HG03039 (cell line): ENCODE measurements around the gene CALCOCO2.
A peak's percentile ranks its signal among the peaks of the same experiment; 100 is the strongest.
"Not testable (repeated sequence)": the region's sequence is repeated elsewhere in the genome, so short reads cannot be mapped to it uniquely, and the experiment has no call there.

Experiments used
- ATAC-seq: cut with Tn5 transposase; IDR thresholded peaks from one replicate; pipeline ENCODE4 v1.9.1; 2021; ENCODE audit warnings: mild to moderate bottlenecking, moderate library complexity; ENCODE audit not compliant: unreplicated experiment

CALCOCO2 gene

DNA sequence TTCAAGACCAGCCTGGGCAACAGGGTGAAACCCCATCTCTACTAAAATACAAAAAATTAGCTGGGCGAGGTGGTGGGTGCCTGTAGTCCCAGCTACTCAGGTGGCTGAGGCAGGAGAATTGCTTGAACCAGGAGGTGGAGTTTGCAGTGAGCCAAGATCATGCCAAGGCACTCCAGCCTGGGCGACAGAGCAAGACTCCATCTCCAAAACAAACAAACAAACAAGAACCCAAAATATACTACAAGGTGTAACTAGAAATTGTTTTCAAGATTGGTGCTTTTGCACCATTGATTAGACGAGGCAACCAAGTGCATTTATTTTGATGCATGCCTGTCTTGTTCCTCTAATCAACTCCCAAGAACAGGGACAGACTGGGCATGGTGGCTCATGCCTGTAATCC lies 41.6 kb downstream of the CALCOCO2 start:
- not testable (repeated sequence) for ATAC-seq

DNA sequence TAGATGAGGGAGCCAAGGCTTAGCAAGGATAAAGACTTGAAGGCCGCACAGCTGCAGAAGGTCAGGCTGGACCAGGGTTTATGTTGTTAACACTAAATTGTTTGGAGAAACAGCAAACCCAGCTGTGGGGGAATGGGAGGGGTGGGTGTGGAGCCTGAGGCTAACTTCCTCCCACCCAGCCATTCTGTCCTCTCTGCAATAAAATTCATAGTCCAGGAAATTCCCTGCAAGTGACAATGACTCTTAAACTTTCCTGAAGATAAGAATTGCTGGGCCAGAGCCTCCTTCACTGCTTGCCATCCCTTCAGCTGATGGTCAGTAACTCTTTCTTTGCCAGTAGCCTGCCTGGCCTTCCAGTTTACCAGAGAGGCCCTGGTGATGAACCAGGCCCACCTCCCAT lies 42.4 kb downstream of the CALCOCO2 start:
- no peak for ATAC-seq

- no peak for ATAC-seq
These were observed 43.0 kb downstream of the CALCOCO2 start for GRCh38 chr17:48873696-48874443.

DNA sequence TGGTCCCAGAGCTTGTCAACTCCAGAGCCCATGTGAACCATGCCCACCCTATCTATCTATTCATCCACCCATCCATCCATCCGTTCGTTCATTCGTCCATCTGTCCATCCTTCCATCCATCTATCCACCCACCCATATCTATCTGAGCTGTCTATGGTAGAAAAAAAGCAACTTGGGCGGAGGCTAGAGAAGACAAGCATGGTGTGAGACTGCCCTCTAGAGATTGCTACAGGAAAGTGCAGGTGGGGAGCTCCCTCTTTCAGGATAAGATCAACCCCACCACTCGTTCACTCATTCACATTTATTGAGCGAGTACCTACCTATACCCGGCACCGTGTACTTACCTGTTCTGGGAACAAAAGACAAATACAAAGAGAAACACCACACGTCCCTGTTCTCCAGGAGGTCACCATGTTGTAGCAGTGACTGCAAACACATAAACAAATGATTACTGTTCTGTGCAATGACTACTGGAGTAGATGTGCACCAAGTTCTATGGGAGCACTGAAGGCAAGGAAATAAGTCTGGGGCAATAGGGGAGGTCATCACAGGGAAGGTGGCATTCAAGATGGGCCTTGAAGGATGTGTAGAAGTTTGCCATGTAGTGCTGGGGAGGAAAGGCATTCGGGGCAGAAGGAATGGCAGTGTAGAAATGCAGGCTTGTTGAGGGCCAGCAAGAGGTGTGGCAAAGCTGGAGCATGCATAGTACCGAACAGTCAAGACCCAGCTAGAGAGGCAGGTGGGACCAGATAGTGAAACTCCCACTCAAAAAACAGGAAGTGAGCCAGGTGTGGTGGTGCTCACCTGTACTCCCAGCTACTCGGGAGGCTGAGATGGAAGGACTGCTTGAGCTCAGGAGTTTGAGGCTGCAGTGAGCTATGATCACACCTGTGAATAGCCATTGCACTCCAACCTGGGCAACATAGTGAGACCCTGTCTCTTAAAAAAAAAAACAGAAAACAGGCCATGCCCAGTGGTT lies 48.4 kb downstream of the CALCOCO2 start:
- ATAC-seq: no peak

DNA sequence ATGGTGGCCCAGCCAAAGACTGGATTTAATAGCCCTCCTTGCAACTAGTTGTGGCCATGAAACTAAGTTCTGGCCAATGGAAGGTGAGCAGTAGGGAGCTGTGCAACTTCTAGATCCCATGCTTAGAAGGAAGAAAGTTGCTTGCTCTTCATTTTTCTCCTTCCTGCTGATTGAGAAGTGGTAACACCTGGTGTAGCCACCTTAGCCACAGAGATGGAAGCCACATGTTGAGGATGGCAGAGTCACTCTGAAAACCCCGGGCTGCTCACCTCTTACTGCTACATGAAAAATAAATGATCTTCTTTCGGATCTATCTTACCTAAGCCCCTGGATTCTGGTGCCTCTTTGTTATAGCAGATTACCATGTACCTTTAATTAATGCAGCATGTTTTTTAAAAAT lies 51.4 kb downstream of the CALCOCO2 start:
- ATAC-seq: no peak

GRCh38 chr17:48883171-48883570 lies 52.3 kb downstream of the CALCOCO2 start:
- ATAC-seq: no peak

- no peak for ATAC-seq
These were observed 59.3 kb downstream of the CALCOCO2 start for GRCh38 chr17:48890086-48890485.

DNA sequence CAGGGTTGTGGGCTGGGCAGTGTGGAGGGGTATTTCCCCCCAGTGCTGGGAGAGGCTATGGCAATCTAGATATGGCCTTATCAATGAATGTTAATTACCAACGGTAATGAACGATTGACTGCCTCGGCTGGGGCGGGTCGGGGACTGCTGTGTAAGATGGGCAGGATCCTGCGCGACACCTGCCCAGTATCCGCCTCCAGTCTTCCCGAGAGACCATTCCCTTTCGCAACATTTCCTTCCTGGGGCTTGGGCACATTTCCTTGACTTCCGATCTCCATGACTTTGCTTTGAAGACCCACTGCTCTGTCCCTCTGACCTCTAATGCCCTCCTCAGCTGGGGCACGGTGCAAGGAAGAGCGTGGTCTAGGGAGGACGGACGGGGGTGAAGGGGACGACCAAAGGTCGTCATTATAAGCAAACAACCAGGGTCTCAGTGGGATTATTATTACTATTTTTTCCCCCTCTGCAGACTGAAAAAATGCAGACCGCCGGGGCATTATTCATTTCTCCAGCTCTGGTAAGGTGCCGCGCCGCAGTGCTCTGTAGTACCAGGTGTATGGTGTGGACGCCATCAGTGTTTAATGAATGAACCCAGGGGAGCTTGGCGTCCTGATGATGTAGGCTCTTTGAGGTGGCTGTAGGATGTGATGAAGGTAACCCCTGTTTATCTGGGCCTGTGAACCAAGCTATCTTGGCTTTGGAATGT lies 62.3 kb downstream of the CALCOCO2 start:
- no peak for ATAC-seq

DNA sequence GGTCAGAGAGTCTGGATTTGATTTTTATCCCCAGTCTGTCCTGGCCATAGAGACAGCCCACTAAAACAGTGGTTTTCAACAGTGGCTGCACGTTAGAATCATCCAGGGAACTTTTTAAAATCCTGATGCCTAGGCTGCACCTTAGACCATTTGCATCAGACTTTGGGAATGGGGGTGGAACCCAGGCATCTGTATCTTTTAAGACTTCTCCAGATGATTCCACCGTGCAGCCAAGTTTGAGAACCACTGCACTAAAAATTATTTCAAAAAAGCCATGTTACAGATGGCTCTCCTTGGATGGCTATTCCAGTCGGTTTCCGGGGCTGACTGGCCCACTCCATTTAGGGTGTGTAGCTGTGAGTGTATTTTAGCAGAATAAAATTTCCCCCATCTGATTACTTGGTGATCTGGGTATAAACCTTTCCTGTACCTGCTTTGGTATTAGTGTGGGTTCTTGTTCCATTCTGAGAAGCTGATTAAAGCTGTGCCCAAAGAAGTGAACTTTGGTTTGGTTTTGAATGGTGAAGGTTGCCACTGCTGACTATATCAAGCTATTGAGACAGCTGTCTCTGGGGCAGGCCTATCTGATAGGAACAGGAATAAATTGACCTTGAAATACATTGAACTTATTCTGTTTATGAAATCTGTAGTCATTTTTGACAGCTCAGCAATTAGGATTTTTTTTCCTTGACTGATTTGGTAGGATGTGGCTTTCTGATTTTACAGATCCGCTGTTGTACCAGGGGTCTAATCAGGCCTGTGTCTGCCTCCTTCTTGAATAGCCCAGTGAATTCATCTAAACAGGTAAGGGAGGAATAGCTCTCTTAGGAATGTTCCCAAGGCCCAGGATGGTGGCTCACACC lies 63.0 kb downstream of the CALCOCO2 start:
- ATAC-seq: no peak

DNA sequence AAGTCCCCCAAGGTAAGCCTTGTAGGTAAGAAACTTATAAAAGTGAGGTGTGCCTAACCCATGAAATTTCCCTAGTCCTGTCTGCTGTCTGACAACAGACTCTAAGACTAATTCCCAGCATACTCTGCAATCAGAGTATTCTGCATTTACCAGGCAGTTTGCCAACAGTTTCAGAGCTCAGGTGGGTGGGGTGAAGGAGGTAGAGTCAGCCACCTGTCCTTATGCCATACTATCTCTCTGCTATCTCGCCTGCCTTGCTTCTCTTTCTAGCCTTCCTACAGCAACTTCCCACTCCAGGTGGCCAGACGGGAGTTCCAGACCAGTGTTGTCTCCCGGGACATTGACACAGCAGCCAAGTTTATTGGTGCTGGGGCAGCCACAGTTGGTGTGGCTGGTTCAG lies 64.1 kb downstream of the CALCOCO2 start:
- no peak for ATAC-seq

DNA sequence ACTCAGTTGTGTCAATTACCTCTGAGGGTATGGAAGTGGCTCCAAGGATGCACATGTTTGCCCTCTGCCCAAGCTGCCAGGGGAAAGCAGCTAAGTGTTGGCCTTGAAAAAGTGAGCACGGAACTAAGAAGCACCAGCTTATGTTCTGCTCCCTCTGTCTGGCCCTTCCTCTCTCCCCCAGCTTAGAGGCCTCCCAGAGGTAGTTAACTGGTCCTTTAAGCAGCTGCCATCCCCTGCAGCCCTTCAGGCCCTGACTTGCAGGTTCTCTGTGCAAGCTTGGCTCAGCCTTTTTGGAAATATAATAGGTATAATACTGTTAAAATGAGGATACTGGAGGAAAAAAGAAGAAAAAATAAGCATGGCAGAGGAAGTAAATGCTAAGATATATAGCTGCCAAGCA lies 70.4 kb downstream of the CALCOCO2 start:
- no peak for ATAC-seq

GRCh38 chr17:48903401-48903800 lies 72.6 kb downstream of the CALCOCO2 start:
- ATAC-seq: no peak

DNA sequence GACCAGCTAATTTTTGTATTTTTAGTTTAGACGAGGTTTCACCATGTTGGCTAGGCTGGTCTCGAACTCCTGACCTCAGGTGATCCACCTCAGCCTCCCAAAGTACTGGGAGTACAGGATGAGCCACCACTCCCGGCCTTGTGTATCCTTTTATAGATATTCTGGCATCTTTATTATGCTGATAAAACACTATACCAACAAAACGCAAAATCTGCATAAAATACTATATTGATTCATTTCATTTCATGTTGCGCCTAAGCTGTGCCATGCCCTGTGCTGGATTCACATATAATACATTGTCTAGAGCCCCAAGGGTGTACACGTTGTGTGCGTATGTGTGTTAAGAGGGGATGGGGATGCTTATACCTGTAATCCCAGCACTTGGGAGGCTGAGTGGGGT lies 73.6 kb downstream of the CALCOCO2 start:
- ATAC-seq: no peak

DNA sequence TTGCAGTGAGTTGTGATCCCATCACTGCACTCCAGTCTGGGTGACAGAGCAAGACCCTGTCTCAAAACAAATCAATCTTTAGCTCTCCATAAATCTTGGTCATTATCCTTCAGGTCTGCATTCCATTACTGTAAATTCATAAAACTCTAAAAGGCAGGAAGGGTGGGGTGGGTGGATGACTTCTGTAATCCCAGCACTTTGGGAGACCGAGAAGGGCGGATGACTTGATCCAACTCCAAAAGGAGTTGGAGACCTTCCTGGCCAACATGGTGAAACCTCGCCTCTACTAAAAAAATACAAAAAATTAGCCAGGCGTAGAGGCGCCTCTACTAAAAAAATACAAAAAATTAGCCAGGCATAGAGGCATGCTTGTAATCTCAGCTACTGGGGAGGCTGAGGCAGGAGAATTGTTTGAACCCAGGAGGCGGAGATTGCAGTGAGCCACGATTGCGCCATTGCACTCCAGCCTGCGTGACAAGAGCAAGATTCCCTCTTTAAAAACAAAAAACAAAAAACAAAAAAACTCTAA lies 75.2 kb downstream of the CALCOCO2 start:
- ATAC-seq: no peak

- ATAC-seq: no peak
These were observed 76.8 kb downstream of the CALCOCO2 start for GRCh38 chr17:48907713-48908046.

DNA sequence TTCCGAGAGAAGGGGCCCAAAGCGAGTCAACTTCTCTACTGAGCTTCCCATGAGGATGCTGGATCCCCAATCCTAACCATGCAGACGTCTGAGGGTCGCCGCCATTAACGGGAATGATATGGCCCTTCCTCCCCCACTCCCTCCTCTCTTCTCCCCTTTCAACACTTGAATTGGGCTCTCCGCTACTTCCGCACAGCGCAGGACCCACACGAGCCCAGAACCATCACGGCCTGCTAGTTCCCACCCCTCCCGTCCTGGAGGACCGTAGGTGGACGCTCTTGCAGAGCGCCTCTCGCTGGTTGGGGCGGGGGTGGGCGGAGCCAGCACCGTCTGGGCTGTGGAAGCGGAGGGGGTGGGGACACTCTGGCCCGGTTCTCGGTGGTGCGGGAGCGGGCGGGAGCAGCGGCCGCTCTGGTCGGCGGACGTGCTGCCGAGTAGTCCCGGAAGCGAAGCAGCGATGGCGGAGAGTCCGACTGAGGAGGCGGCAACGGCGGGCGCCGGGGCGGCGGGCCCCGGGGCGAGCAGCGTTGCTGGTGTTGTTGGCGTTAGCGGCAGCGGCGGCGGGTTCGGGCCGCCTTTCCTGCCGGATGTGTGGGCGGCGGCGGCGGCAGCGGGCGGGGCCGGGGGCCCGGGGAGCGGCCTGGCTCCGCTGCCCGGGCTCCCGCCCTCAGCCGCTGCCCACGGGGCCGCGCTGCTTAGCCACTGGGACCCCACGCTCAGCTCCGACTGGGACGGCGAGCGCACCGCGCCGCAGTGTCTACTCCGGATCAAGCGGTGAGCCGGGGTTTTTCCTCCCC lies 77.4 kb downstream of the CALCOCO2 start, which contains the start of gene UBE2Z:
UBE2Z (plus strand) TSS at position 361 of the 797 bp plus-strand sequence; CDS start at position 458, 97 bp downstream.
- ATAC-seq: peak; percentile 67

GRCh38 chr17:48908853-48909394 lies 78.1 kb downstream of the CALCOCO2 start:
- peak; percentile 34 for ATAC-seq

GRCh38 chr17:48909783-48910182 lies 78.9 kb downstream of the CALCOCO2 start:
- ATAC-seq: no peak

DNA sequence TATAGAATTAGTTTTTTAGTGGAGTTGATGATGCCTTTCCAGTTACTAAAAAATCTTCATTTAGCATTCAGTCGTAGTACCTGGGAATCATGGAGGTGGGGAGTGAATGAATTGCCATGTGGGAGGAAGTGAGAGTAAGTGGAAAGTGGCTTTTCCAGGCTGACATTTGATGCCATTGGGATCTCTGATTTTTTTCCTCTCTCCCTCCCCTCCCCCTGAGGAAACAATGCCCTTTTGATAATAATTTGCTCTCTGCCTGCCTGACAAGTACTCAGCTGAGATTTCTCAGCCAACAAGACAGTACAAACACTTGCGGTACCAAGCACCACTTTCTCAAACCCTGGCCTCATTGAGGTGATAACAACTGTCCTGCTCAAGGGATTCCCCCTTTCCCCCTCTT lies 79.5 kb downstream of the CALCOCO2 start:
- no peak for ATAC-seq
